ENCODE measurements around the gene CIPC.

CIPC gene, protein sequence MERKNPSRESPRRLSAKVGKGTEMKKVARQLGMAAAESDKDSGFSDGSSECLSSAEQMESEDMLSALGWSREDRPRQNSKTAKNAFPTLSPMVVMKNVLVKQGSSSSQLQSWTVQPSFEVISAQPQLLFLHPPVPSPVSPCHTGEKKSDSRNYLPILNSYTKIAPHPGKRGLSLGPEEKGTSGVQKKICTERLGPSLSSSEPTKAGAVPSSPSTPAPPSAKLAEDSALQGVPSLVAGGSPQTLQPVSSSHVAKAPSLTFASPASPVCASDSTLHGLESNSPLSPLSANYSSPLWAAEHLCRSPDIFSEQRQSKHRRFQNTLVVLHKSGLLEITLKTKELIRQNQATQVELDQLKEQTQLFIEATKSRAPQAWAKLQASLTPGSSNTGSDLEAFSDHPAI

DNA sequence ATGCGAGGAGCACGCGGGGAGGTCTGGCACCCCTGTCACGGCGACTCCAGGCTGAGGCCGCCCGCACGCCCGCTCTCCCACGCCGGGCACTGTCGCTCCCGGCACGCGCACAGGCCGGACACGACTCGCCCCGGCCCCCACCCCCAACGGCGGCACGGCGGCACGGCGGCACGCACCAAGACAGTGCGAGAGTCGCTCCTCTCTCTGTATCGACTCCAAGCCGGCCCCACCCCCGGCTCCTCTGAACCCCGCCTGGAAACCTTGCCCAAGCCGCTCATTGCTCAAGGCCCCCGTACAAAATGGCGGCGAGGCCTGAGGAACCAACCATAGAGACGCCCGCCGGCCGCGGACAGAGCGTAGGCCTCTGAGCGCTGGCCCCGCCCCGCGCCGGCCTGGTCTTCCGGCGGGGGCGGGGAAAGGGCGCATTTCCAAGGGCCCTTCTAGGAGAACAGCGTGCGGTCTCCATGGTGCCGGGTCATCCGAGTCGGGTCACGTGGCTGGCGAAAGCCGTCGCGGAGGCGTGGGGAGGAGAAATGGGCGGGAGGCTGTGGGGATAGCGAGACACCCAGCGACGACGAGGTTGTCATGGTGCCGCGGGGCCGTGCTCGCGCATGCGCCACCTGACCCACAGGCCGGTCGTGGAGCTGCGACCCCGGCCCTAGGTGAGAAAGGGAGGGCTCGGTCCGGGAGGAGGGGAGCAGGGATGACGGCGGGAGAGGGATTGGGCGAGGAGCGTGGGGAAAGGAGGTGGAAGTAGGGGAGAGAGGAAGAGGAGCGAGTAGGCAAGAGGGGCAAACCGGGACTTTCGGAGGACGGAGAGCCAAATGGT is at the start of gene CIPC:
Gene CIPC (plus strand): TSS at position 559 of the 829 bp plus-strand sequence. CDS start 7,451 bp downstream, outside the sequence.
- peak; percentile 99 for DNase-seq (ENCODE audit: low read depth)

GRCh38 chr14:77051116-77051515 is 46.9 kb upstream of the CIPC start:
- DNase-seq (ENCODE audit: low read depth), result no peak

DNA sequence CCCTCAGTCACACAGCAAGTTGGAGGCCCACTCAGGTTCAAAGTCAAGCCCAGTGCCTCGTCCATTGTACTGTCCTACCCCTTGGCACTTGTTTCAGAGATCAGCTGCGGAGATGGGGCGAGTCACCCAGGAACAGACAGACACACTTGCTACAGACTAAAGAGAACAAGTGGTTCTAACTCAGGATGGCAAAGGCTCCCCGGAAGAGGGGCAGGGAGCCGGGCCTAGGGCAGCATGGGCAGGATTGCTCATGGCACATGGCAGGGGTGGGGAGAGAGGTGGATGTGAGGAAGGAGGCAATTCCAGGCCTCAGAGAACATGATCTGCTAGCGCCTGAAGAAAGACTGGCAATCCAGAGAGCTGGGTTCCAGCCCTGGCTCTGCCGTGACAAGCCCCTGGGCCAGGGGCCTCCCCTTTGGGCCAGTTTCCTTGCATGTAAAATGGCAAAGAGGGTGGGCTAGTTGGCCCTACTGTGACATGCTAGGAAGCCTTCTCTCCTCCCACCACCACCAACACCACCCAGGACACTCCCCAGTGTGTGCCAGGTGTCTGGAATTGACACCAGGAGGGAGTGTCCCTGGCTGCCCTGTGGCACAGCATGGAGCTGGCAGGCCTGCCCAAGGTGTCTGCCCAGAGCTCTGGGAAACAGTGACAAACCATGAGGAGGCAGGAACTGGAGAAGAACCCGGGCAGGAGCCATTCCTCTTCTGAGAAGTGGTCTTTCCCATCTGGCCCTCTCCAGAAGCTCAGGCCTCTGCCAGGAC is 45.6 kb upstream of the CIPC start:
- DNase-seq (ENCODE audit: low read depth), result no peak

DNA sequence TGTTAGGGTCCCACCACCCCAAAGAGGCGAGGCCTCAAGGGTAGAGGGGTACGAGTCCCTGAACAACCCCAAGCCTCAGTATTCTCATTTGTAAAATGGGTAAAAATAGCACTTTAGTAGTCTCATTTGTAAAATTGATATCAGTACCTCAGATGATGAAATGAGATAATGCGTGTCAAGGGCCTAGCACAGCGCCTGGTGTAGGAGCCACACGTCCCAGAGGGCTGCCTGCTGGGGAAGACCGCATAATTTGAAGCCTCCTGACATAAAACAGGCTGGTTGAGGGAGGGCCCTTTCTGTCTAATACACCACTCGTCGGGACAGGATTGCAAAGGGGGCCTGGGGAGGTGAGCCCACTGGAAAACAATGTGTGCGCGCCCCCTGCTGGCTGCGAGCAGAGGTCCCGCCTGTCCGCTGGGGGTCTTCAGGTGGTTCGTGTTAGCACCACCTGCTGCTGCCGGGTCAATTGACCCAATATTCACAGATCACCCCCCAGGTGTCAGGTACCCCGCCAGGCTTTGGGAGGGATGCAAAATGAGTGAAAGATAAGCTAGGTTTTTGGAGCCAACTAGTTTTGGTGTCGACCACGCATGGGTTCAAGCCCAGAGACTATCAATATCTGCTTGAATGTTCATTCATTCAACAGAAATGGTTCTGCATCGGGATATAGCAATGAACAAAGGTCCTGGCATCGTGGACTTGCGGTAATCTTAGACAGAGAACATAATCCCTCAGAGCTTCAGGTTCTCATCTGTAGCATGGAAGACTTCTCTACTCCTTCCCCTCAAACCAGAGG is 44.8 kb upstream of the CIPC start:
- DNase-seq (ENCODE audit: low read depth), result peak; percentile 56

GRCh38 chr14:77055306-77055705 is 42.8 kb upstream of the CIPC start:
- no peak for DNase-seq (ENCODE audit: low read depth)

DNA sequence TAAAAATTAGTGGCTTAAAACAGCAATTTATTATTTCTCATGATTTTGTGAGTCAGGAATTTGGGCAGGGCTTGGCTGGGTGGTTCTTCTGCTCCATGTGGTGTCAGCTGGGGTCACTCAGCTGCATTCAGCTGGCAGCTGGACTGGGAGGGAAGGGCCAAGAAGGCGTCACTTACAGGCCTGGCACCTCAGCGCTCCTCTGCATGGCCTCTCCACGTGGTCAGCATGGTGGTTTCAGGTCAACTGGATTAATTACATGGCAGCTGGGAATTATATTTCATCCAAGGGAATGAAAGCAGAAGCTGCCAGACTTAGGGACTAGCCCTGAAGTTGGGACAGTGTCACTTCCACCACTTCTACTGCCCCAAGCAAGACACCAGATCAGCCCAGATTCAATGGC is 42.1 kb upstream of the CIPC start:
- DNase-seq (ENCODE audit: low read depth), result no peak

DNA sequence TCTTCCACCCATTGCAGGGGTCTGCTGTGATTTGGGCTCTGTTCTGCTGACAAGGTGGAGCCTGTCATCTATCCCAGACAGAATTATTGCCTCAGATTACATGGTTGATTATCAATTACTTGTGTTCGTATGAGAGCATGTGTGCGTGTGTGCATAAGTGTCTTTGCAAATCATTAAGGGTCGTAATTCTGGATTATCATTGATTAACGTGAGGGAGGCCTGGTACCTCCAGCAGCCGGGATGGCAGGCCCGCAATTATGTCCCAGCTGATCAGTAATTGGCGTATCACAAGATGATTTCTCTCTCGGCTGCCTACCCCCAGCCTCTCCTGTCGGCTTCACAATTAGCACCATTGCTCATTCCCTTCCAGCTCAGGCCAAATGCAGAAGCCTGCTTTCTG is 39.9 kb upstream of the CIPC start:
- no peak for DNase-seq (ENCODE audit: low read depth)

- no peak for DNase-seq (ENCODE audit: low read depth)
Measured at GRCh38 chr14:77058785-77059184, 39.3 kb upstream of the CIPC start.

- peak; percentile 68 for DNase-seq (ENCODE audit: low read depth)
Measured at GRCh38 chr14:77059276-77059915, 38.7 kb upstream of the CIPC start.

DNA sequence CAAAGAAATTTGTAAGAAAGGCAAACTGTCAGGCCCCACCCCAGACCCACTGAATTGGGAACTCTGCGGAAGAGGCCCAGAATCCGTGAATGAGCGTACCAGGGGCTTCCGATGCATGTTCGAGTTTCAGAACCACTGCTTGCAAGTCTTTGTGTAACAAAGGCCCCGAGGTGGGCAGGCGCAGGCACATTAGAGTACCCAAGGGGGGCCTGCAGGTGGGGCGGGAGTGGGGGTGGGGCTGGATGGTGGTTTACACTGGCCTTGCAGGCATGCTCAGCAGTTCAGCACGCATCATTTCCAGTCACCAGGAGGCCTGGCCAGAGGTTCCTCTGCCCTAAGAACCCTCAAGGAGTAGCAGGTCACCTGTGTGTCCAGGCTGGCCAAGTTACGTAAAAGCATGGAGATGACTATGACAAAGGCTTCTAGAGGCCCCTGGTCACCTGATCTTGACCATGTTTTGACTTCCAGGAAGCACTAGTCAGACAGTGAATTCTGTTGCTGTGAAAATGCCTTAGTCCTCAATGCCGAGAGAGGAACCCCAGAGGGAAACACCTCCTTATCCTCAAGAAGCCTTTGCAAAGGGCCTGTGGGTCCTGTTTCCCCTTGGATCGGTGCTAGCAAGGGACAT is 36.3 kb upstream of the CIPC start:
- no peak for DNase-seq (ENCODE audit: low read depth)

- DNase-seq (ENCODE audit: low read depth), result no peak
Measured at GRCh38 chr14:77062261-77062660, 35.8 kb upstream of the CIPC start.

GRCh38 chr14:77063571-77064171 is 34.4 kb upstream of the CIPC start:
- DNase-seq (ENCODE audit: low read depth), result no peak

GRCh38 chr14:77064521-77065178 is 33.4 kb upstream of the CIPC start:
- no peak for DNase-seq (ENCODE audit: low read depth)

DNA sequence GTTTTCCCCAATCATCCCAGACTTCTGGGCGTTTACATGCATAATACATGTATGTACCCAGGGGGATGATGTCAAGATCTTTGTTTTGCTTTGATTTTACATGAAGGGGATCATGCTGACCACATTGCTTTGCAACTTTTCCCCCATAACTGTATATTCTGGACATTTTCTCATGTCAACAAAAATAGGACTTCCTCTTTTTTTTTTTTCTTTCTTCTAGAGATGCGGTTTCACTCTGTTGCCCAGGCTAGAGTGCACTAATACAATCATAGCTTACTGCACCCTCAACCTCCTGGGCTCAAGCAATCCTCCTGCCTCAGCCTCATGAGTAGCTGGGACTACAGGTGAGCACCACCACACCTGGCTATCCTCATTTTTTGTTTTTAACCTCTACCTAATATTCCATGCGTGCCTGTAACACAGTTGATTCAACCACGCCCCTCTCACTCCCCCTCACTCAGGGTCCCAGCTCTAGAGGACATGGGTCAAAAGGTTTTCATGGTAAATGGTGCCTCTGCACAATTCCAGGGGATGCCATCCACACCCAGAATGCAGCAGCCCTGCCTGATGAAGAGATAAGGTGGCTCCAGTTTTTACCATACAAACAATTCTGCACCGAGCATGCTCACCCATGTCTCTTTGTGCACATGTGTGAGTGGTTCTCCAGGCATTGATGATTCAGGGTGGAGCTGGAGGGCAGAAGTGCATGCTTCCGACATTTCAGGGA is 32.0 kb upstream of the CIPC start:
- no peak for DNase-seq (ENCODE audit: low read depth)

- DNase-seq (ENCODE audit: low read depth), result no peak
Measured at GRCh38 chr14:77066578-77067172, 31.4 kb upstream of the CIPC start.

DNA sequence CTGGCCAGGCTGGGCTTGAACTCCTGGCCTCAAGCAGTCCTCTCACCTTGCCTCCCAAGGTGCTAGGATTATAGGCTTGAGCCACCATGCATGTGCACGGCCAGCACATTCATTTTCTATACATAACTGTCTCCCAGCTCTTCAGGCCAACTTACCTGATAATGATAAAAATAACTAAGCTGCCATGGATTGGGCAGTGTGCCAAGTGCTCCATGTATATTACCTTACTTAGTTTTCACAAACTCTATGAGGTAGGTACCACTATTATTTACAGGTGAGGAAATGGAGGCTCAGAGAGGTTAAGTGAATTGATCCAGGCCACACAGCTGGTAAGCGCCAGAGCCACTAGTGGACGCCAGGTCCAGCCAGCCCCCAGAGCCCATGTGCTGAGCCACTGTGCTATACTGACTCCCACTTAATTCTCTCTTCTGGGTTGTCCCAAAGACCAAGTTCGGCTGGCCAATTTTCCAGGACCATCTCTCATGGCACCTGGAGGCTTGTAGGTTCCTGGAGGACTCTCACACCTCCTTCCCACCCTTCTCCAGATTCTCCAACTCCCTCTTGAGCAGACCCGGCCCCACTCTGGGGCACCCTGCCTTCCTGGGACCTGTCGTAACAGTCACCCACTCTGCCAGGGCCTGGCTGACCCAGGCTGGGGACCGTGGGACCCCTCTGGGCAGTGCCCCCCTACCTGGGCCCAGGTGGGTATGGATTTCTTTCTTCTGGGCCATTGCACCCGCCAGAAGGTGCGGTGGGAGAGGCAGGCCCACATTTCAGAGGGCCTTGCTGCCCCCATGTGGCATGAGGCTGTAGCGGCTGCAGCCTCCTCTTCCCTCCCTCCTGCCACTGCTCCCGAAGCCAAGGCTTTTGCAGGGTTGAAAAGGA is 30.2 kb upstream of the CIPC start:
- DNase-seq (ENCODE audit: low read depth), result peak; percentile 39

GRCh38 chr14:77068517-77069200 is 29.4 kb upstream of the CIPC start:
- no peak for DNase-seq (ENCODE audit: low read depth)

Data from fibroblast of gingiva (primary cell).